RPMI7951 (cell line): ENCODE data around the gene PIAS1. TPM values are rescaled to one million over a fixed set of nuclear protein-coding genes. Genes with fewer than 3 reads are reported as not detected.
"Not testable (repeated sequence)": the region's sequence is repeated elsewhere in the genome, so short reads cannot be mapped to it uniquely, and the experiment has no call there.

ENCODE experiments used
- DNase-seq: peaks from one replicate; pipeline ENCODE4 v3.0.0-alpha.2; 2012; ENCODE audit warnings: low read depth
- total RNA-seq: library from RNA; depleted of rRNA; stranded (reverse); fragments of >200 nt; shearing (Covaris generic); gene quantifications from 2 replicates; pipeline ENCODE4 v1.2.3, GENCODE V29; 2014; rRNA removed

PIAS1 gene
- total RNA-seq: 21.9 and 38.8 TPM in 2 replicates

- peak; percentile 94 for DNase-seq
Measured at GRCh38 chr15:68053701-68054627, at the start of gene PIAS1. Gene PIAS1, plus strand, starts transcription at chr15:68054315. Its CDS starts 12 bp downstream, at chr15:68054327.

DNA sequence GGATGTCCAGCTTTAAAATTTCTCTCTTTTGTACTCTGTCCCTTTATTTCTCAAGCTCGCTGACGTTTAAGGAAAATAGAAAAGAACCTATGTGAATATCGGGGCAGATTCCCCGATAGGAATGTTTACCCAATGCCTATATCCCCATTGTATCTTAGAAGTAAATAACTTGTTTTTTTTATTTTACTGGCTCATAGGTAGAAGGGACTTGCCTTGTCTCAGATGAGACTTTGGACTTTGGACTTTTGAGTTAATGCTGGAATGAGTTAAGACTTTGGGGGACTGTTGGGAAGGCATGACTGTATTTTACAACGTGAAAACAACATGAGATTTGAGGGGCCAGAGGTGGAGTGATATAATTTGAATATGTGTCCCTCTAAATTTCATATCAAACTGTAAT lies 46.5 kb upstream of the PIAS1 start:
- DNase-seq: not testable (repeated sequence)

- DNase-seq: no peak
Measured at GRCh38 chr15:68010361-68011153, 43.6 kb upstream of the PIAS1 start.

GRCh38 chr15:68012911-68013310 lies 41.2 kb upstream of the PIAS1 start:
- DNase-seq: no peak

DNA sequence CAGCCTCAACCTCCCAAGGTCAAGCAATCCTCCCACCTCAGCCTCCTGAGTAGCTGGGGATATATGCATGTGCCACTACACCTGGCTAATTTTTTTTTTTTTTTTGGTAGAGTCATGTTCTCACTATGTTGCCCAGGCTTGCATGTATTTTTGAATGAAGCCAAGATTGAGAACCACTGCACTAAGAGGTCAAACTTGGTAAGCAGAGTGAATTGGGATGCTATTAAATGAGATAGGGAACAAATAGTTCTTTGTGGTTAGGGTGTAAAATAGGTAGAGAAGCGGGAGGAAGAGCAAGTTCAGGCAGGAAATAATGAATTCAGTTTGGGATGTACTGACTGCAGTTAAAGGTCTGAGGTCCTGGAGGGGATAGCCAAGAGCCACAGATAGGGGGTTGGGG lies 39.9 kb upstream of the PIAS1 start:
- DNase-seq: no peak

GRCh38 chr15:68015244-68015643 lies 38.9 kb upstream of the PIAS1 start:
- no peak for DNase-seq

- DNase-seq: no peak
Measured at GRCh38 chr15:68017201-68017600, 36.9 kb upstream of the PIAS1 start.

DNA sequence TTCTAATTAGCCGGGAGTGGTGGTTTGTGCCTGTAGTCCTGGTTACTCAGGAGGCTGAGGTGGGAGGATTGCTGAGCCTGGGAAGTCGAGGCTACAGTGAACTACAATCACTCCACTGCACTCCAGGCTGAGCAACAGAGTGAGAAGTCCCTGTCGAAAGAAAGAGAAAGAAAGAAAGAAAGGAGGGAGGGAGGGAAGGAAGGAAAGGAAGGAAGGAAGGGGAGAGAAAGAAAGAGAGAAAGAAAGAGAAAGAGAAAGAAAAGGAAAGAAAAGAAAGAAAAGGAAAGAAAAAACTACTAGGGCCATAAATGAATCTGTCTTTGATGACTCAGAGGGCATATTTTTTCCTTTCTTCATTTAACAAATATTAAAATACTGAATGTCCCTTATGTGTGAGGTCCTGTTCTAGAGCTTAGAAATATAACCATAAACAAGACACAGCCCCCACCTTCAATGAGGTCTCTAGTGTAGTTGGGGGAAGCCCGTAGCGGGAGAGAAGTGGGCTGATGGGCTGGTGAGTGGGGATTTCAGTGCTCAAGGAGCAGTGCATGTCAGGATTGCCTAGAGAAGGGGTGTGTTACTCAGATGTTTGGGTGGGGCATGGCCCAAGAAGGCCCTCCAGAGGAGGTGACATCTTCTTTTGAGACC lies 35.2 kb upstream of the PIAS1 start:
- DNase-seq: no peak

GRCh38 chr15:68019814-68020525 lies 34.1 kb upstream of the PIAS1 start:
- no peak for DNase-seq

GRCh38 chr15:68020685-68021084 lies 33.4 kb upstream of the PIAS1 start:
- DNase-seq: no peak

DNA sequence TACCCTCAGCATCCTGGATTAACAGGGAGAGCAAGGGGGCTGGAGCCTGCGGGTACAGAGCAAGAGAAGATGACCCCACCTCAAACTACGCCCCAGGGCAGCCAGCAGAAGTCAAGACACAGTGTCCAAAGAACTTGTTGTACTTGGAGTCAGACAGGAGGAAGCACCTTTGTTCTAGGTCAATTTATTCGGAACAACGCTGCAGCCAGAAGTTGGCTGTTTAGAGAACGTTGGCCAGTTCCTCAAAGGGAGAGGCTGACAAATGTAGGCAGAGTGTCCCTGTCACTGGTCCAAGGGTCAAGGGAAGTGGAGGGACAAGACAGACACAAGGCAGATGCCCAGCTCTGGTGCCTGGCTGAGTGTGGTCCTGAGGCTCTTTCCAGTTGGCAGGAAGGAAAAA lies 32.1 kb upstream of the PIAS1 start:
- DNase-seq: no peak

- no peak for DNase-seq
Measured at GRCh38 chr15:68023307-68024101, 30.6 kb upstream of the PIAS1 start.

DNA sequence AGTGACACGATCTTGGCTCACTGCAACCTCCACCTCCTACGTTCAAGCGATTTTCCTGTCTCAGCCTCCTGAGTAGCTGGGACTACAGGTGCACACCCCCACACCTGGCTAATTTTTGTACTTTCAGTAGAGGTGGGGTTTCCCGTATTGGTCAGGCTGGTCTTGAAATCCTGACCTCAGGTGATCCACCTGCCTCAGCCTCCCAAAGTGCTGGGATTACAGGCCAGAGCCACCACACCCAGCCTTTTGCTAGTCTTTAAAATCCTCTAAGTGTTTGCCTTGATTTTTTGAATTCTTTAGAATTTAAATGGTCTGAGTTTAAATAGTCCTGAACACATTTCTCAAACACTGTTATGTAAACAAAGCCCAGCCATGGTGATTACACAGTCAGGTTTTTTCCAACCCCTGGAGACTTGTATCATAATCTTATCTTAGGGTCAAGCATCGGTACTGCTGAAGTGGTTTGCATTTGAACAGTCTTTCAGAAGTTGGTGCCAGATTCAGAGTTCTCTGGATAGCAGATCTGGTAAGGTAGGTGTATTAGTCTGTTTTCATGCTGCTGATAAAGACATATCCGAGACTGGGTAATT lies 28.2 kb upstream of the PIAS1 start:
- no peak for DNase-seq

DNA sequence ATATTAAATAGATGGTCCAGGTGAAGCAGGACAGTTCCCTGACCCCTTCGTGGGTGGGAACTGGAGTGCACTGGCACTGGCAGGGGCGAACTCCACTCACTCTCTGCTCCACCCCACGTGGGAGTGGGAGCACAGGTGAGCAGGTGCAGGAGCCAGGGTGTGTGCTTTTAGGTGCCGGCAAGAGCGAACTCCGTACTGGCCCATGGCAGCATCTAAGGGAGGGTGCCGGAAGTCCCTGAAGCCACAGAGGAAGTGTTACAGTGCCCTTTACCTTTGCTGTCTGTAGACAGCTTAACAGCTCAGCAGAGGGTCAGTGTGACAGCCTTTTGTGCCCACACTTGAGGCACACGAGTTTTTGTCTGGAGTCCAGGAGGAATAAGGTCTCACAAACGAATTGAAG lies 26.7 kb upstream of the PIAS1 start:
- DNase-seq: no peak

- no peak for DNase-seq
Measured at GRCh38 chr15:68028137-68028887, 25.8 kb upstream of the PIAS1 start.

- no peak for DNase-seq
Measured at GRCh38 chr15:68028888-68029207, 25.3 kb upstream of the PIAS1 start.

- no peak for DNase-seq
Measured at GRCh38 chr15:68029959-68030358, 24.2 kb upstream of the PIAS1 start.

DNA sequence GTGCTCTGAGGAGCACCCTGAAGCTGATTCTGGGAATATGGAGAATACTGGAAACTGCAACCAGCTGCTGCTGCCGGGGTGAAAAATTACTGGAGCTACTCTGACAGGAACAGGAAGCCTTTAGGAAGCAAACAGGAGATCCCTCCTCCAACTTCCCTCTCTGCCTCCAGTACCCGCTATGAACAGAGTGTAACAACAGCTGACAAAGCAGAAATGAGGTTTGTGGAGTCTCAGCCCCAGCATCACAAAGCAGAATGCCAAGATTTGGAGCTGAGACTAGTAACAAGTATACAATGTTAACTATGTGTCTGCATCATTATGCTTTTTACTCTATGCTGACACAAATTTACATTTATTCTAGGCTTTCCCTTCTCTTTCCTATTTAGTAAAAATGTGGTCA lies 22.7 kb upstream of the PIAS1 start:
- no peak for DNase-seq

DNA sequence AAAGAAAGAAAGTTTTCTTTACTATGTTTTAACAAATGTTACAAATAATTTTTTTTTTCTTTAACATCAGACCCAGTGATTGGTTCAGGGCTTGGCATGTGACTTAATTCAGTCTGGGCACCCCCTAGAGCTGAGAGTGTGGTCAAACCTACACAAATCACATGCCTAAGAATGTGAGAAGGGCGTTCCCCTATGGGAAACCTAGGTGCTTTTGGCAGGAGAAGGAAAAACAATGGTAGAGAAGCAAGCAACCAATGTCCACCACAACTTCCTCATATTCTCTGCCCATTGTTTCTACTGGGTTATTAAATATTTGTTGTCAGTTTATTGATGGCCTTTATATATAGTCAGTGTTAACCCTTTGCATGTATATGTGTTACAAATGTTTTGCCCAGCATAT lies 21.4 kb upstream of the PIAS1 start:
- DNase-seq: no peak

- DNase-seq: no peak
Measured at GRCh38 chr15:68034081-68034480, 20.0 kb upstream of the PIAS1 start.
